ENCODE measurements around the gene S100A12.

Gene S100A12

GRCh38 chr1:153365696-153366095 lies 9.7 kb downstream of the S100A12 start:
- DNase-seq = no peak

GRCh38 chr1:153364766-153365666 lies 10.4 kb downstream of the S100A12 start:
- no peak for DNase-seq

DNA sequence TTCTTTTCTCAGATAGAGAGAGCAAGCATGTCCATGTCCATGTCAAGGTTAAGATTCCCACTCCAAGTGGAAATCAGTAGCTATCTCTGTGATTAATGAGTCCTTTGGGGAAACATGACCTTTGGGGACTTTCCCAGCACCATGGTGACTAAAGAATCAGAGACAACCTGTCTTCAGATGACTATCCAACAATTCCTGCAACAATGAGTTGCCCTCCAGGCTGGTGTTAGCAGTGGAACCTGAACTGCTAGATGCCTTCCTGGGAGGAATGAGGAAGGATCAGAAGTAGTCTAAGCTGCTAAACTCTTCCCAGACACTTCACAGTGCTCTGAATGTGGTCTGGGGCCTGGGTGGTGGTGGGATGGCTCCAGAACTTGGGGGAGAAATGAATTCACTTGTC lies 11.3 kb downstream of the S100A12 start:
- DNase-seq = no peak

GRCh38 chr1:153363641-153364040 lies 11.8 kb downstream of the S100A12 start:
- no peak for DNase-seq

DNA sequence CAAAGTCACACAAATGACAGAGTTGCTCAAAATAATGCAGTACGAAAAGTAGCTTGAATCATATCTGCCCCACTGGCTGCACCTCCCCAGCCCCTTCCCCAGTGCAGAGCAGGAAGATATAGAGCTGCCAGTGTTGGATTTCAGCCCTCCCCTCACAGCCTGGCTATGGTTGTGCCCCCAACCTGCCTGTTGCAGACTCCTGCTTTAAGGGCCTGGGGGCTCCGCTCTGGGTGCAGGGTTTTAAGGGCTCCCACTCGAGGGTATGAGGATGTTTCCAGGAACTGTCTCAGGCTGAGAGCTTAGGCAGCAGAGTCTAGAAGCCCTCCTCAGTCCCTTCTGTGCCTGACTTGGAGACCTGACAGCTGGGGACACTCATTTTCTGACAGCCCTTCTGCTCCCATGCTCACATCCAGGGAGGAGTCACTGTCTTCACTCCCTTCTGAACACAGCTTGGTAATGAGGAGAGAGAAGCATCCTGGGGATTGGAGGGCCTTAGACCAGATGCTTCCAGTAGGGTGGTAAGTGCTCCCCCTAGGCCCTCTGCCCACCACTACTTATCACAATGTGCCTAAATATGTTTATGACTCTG lies 13.1 kb downstream of the S100A12 start:
- DNase-seq = peak; percentile 67 to 87

DNA sequence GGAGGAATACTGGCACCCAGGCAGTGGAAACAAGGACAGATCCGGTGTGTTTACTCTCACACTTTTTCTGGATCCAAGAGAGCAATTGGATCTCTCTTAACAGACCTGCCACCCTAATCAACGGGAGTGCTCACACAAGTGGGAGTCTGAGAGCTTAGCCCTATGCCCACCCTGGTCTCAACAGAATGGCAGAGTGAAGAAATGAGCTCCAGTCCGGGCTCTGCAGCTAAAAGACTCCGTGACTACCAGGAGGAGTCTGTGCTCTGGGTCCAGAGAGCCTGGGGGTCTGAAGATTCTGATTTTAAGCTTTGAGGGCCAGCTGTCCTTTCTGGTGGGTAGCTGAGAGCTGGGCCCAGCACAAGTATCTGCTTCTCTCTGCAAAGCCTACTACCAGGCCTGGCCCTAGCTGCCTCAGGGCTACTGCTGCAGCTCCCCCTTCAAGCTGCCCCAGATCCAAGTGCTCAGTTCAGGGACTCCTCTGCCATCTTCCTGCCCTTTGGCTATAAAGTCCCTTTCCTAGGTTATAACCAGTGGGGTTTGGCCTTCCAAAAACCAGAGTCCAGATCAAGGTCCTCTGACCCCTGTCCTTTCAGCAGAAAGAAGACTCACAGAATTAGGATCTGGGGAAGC lies 13.8 kb downstream of the S100A12 start:
- DNase-seq = no peak

- DNase-seq = no peak
Observed at GRCh38 chr1:153360592-153361479, 14.6 kb downstream of the S100A12 start.

GRCh38 chr1:153360190-153360589 lies 15.2 kb downstream of the S100A12 start:
- no peak for DNase-seq

GRCh38 chr1:153359241-153359640 lies 16.2 kb downstream of the S100A12 start:
- DNase-seq = no peak

DNA sequence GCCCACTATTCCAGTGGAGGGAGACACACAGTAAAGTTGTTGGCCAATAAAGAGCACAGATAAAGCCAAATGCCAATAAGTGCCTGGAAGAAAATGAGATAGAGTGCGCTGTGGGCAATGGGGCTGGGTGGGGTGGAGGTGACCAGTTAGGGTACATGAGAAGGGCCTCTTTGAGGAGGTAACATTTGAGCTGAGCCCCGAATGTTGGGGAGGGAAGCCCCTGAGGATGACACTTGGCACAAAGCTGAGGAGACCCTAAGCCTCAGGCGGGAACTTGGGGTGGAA lies 16.8 kb downstream of the S100A12 start:
- DNase-seq = no peak

DNA sequence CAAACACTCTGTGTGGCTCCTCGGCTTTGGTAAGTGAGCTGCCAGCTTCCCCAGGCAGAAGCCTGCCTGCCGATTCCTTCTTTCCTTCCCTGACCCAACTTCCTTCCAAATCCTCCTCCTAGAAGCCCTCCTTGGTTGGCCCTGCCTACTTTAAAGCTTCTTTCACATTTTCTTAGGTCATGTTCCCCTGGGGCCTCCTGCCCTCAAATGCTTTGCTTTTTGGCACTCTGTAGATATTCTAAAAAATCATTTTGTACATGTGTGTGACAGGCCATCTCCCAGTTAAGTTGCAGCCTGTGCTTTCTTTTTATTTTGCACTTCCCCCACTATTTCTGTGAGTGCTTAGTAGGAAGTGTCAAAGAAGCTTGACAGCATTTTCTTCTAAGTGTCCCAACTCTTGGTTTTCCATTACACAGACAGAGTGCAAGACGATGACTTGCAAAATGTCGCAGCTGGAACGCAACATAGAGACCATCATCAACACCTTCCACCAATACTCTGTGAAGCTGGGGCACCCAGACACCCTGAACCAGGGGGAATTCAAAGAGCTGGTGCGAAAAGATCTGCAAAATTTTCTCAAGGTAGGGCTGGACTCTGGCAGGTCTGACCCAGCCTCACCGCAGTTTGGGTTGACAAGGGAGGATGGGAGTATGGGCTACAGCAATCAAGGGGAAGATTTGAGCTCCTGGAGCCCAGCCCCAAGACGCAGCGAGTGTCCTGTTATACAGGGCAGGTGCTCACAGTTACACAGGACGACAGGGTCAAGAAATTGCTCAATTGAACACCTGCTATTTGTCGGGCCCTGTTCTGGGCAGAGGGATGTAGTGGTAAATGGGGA lies 17.3 kb downstream of the S100A12 start, which contains the start of gene S100A9:
Gene S100A9 (plus strand): TSS at position 2 of the 838 bp plus-strand sequence. CDS start 430 bp downstream, at position 432.
- DNase-seq = no peak

DNA sequence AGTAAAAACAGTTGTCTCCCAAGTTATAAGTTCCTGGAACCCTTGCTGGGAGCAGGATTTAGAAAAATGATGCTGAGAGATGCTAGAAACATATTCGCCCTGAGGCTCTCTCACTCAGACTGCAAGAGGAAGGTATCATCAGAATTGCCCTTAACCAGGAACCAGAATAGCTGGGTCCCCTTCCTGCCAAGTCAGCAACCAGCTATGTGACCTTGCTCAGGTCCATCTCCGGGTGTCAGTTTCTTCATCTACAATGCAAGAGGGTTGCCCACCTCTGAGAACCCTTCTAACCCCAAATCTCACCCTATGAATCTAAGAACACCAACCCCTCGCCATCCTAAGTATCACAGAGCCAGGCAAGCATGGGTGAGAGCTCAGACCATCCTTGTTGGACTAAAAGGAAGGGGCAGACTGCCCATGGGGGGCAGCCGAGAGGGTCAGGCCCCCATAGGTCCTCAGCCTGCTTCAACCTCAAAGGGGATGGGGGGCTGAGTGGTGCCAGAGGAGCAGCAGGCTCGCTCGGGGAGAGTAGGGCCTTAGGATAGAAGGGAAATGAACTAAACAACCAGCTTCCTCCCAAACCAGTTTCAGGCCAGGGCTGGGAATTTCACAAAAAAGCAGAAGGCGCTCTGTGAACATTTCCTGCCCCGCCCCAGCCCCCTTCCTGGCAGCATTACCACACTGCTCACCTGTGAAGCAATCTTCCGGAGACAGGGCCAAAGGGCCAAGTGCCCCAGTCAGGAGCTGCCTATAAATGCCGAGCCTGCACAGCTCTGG lies 18.2 kb downstream of the S100A12 start:
- DNase-seq = no peak

DNA sequence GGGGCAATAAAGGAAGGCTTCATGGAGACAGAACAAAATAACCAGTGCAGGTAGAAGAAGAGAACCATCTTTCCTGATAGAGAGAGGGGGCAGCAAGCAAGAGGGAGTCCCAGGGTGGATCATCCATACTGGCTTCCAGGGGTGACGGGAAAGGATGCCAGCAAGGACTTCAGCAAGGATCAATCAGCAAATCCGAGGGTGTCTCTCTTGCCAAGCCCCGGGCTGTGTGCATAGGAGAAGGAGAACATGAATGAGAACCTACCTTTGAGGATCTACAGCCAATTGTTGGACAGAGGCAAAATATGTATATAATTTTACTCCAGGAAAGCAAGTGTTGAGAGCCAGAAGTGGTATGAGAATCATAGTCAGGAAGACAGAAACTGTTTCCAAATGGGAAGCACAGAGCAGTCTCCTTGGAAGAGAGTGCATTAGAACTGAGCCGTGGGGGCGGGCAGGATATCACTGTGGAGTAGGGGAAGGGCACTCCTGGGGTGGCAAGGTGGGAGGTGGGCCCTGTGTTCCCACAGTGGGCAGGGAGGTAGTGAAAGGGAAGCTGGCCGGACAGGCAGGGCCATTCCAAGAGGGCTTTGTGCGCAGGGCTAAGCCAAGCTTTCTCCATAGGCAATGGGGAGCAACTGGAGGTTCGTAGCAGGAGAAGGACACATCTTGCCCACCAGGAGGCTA lies 18.9 kb downstream of the S100A12 start:
- DNase-seq = no peak

- peak; percentile 48 to 82 for DNase-seq
Observed at GRCh38 chr1:153355445-153356071, 19.9 kb downstream of the S100A12 start.

- DNase-seq = peak in 1 of 2 experiments; percentile 4
Observed at GRCh38 chr1:153354515-153355193, 20.8 kb downstream of the S100A12 start.

DNA sequence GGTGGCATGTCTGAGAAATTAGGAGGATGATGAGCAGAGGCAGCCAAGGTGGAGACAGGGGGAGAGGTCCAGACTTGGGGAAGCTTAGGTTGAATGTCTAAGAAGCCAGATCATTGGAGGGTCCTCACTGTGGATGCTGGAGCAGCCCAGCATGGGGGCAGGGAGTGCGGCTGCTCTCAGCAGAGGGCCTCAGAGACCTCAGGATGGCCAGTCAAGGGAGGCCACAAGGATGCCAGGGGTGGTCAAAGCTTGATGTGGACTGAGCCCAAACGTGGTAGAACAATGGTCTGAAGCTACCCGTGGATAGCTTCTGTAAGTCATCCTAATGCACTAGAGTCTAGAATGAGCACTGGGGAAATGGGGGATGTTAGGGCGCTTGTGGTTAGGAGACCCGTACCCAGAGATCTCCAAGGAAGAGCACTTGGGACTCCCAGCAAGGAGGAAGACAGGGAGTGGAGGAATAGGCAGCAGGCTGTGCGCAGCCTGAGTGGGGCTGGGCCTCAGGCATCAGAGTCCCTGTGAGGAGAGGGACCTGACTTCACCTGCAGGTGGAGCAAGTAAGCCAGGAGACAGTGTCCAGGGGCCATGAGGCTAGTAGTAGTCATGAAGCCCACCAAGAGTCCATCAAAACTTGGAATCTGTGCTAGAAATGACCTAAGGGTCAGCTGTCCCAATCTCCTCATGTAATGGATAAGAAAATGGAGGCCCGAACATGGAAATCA lies 22.0 kb downstream of the S100A12 start:
- peak; percentile 15 to 50 for DNase-seq

GRCh38 chr1:153352523-153352922 lies 22.9 kb downstream of the S100A12 start:
- DNase-seq = peak; percentile 34 to 71

GRCh38 chr1:153350321-153350957 lies 25.0 kb downstream of the S100A12 start:
- no peak for DNase-seq
